Nephron (organoid): ENCODE results near the gene DCTN2.
"Not testable (repeated sequence)": the region's sequence is repeated elsewhere in the genome, so short reads cannot be mapped to it uniquely, and the experiment has no call there.

Source experiments
- H3K27ac Mint-ChIP-seq, 3 experiments: 2 replicates each; pipeline ENCODE4 v1.8.0; 2020; ENCODE audit warnings: mixed read lengths in 3 of 3, mild to moderate bottlenecking in 2 of 3, moderate library complexity in 1 of 3
- H3K27me3 Mint-ChIP-seq: 2 replicates; pipeline ENCODE4 v1.8.0; 2021; ENCODE audit warnings: low read depth, mild to moderate bottlenecking, moderate library complexity, mixed read lengths
- H3K36me3 Mint-ChIP-seq: 2 replicates; pipeline ENCODE4 v1.8.0; 2020; ENCODE audit warnings: low read depth, mixed read lengths
- H3K4me1 Mint-ChIP-seq: 2 replicates; pipeline ENCODE4 v1.8.0; 2020; ENCODE audit warnings: mixed read lengths
- H3K4me3 Mint-ChIP-seq, 3 experiments: 2 replicates each; pipeline ENCODE4 v1.8.0; 2020; ENCODE audit warnings: mild to moderate bottlenecking in 3 of 3, mixed read lengths in 3 of 3, moderate library complexity in 2 of 3
- H3K9me3 Mint-ChIP-seq: 2 replicates; pipeline ENCODE4 v1.8.0; 2020; ENCODE audit warnings: mixed read lengths
- CTCF ChIP-seq, 3 experiments: fragments of 200-600 bp; sonication (generic); IDR thresholded peaks; one replicate each; pipeline ENCODE4 v1.5.0; 2021; ENCODE audit warnings: antibody characterized with exemption in 3 of 3; ENCODE audit not compliant: unreplicated experiment in 3 of 3

The DCTN2 gene

GRCh38 chr12:57563358-57563757, 16.4 kb upstream of the DCTN2 start:
- no peak overlapping the region for H3K4me3 Mint-ChIP-seq
- TF ChIP-seq CTCF (IDR thresholded peaks at IDR 0.05; ENCODE audit: unreplicated experiment in 3 of 3) = no peak
- peaks cover 30% of the 10 kb centered on the region for H3K27me3 Mint-ChIP-seq
- no peaks in the 10 kb centered on the region for H3K36me3 Mint-ChIP-seq
- H3K4me1 Mint-ChIP-seq = no peaks in the 10 kb centered on the region
- no peaks in the 10 kb centered on the region for H3K9me3 Mint-ChIP-seq
- no peak overlapping the region for H3K27ac Mint-ChIP-seq

GRCh38 chr12:57561117-57561516, 14.1 kb upstream of the DCTN2 start:
- not testable (repeated sequence) for H3K4me3 Mint-ChIP-seq, H3K36me3 Mint-ChIP-seq

GRCh38 chr12:57560516-57560915, 13.5 kb upstream of the DCTN2 start:
- Mint-ChIP-seq H3K4me1 (no peaks in the 10 kb centered on the region), H3K9me3 (no peaks in the 10 kb centered on the region), H3K27me3 (peaks cover 33% of the 10 kb centered on the region), H3K27ac (no peak overlapping the region), H3K36me3 (no peaks in the 10 kb centered on the region), H3K4me3 (no peak overlapping the region)
- no peak for TF ChIP-seq CTCF (IDR thresholded peaks at IDR 0.05; ENCODE audit: unreplicated experiment in 3 of 3)

More at GRCh38 chr12:57561117-57561516, 14.1 kb upstream of the DCTN2 start:
- not testable (repeated sequence) for H3K27ac Mint-ChIP-seq, H3K4me1 Mint-ChIP-seq, H3K9me3 Mint-ChIP-seq
- peaks cover 32% of the 10 kb centered on the region for H3K27me3 Mint-ChIP-seq

GRCh38 chr12:57558864-57559263, 11.9 kb upstream of the DCTN2 start:
- no peaks in the 10 kb centered on the region for H3K9me3 Mint-ChIP-seq
- no peaks in the 10 kb centered on the region for H3K36me3 Mint-ChIP-seq
- no peak overlapping the region for H3K4me3 Mint-ChIP-seq
- peaks cover 26% of the 10 kb centered on the region for H3K27me3 Mint-ChIP-seq
- TF ChIP-seq CTCF (IDR thresholded peaks at IDR 0.05; ENCODE audit: unreplicated experiment in 3 of 3) = no peak
- H3K4me1 Mint-ChIP-seq = peaks cover 1% of the 10 kb centered on the region
- no peak overlapping the region for H3K27ac Mint-ChIP-seq

GRCh38 chr12:57554897-57555296, 7.9 kb upstream of the DCTN2 start:
- H3K4me3 Mint-ChIP-seq = no peak overlapping the region
- H3K36me3 Mint-ChIP-seq = no peaks in the 10 kb centered on the region
- no peak overlapping the region for H3K27ac Mint-ChIP-seq
- TF ChIP-seq CTCF (IDR thresholded peaks at IDR 0.05; ENCODE audit: unreplicated experiment in 3 of 3) = no peak
- peaks cover 47% of the 10 kb centered on the region for H3K27me3 Mint-ChIP-seq
- H3K4me1 Mint-ChIP-seq = peaks cover 12% of the 10 kb centered on the region
- no peaks in the 10 kb centered on the region for H3K9me3 Mint-ChIP-seq

GRCh38 chr12:57554453-57554852, 7.5 kb upstream of the DCTN2 start:
- H3K36me3 Mint-ChIP-seq = no peaks in the 10 kb centered on the region
- no peak overlapping the region for H3K4me3 Mint-ChIP-seq
- H3K27me3 Mint-ChIP-seq = peaks cover 52% of the 10 kb centered on the region
- no peak for TF ChIP-seq CTCF (IDR thresholded peaks at IDR 0.05; ENCODE audit: unreplicated experiment in 3 of 3)
- H3K27ac Mint-ChIP-seq = no peak overlapping the region
- H3K4me1 Mint-ChIP-seq = peaks cover 12% of the 10 kb centered on the region
- no peaks in the 10 kb centered on the region for H3K9me3 Mint-ChIP-seq
